ENCODE measurements around the gene GALNT9.

Gene GALNT9

GRCh38 chr12:132179431-132180362 lies 149.7 kb downstream of the GALNT9 start:
- DNase-seq: no peak

GRCh38 chr12:132178801-132179401 lies 150.5 kb downstream of the GALNT9 start:
- no peak for DNase-seq

GRCh38 chr12:132178316-132178715 lies 151.1 kb downstream of the GALNT9 start:
- no peak for DNase-seq

- DNase-seq: no peak
Measured at GRCh38 chr12:132176920-132177551, 152.4 kb downstream of the GALNT9 start.

- DNase-seq: no peak
Measured at GRCh38 chr12:132176385-132176919, 152.9 kb downstream of the GALNT9 start.

GRCh38 chr12:132175496-132176384 lies 153.6 kb downstream of the GALNT9 start:
- no peak for DNase-seq

- no peak for DNase-seq
Measured at GRCh38 chr12:132174839-132175490, 154.4 kb downstream of the GALNT9 start.

- DNase-seq: no peak
Measured at GRCh38 chr12:132174015-132174838, 155.2 kb downstream of the GALNT9 start.

- no peak for DNase-seq
Measured at GRCh38 chr12:132173135-132174014, 156.0 kb downstream of the GALNT9 start.

GRCh38 chr12:132172619-132173018 lies 156.8 kb downstream of the GALNT9 start:
- DNase-seq: no peak

GRCh38 chr12:132171968-132172521 lies 157.3 kb downstream of the GALNT9 start:
- DNase-seq: no peak

- no peak for DNase-seq
Measured at GRCh38 chr12:132171293-132171967, 158.0 kb downstream of the GALNT9 start.

- no peak for DNase-seq
Measured at GRCh38 chr12:132170637-132171292, 158.6 kb downstream of the GALNT9 start.

GRCh38 chr12:132170094-132170636 lies 159.2 kb downstream of the GALNT9 start:
- DNase-seq: no peak

- no peak for DNase-seq
Measured at GRCh38 chr12:132169376-132169775, 160.0 kb downstream of the GALNT9 start.

- DNase-seq: no peak
Measured at GRCh38 chr12:132168311-132169031, 160.9 kb downstream of the GALNT9 start.

- DNase-seq: no peak
Measured at GRCh38 chr12:132167611-132168310, 161.6 kb downstream of the GALNT9 start.
